OCI-LY1 (cell line): ENCODE measurements around the gene P2RY6.
A peak's percentile ranks its signal among the peaks of the same experiment; 100 is the strongest.

Source experiments
- H2AFZ ChIP-seq: fragments of 200-600 bp; sonication (generic), shearing (Covaris generic); 2 replicates; pipeline ENCODE4 v1.6.0; 2014; ENCODE audit warnings: antibody characterized with exemption, mild to moderate bottlenecking, low read length
- H3F3A ChIP-seq: fragments of 200-600 bp; sonication (generic), shearing (Covaris generic); 2 replicates; pipeline ENCODE4 v1.6.0; 2014; ENCODE audit warnings: mild to moderate bottlenecking, antibody characterized with exemption, low read length, moderate library complexity; ENCODE audit not compliant: insufficient read depth
- H3K27ac ChIP-seq: fragments of 200-600 bp; sonication (generic); 2 replicates; pipeline ENCODE4 v1.5.1; 2014; ENCODE audit warnings: low read length, mixed run types, mild to moderate bottlenecking, low read depth; ENCODE audit not compliant: poor library complexity, severe bottlenecking
- H3K27me3 ChIP-seq: fragments of 200-600 bp; sonication (generic); 2 replicates; pipeline ENCODE4 v1.6.0; 2014; ENCODE audit warnings: antibody characterized with exemption, mild to moderate bottlenecking, low read length, moderate library complexity; ENCODE audit not compliant: insufficient read depth
- H3K36me3 ChIP-seq: fragments of 200-600 bp; sonication (generic); 2 replicates; pipeline ENCODE4 v1.6.1; 2014; ENCODE audit warnings: mild to moderate bottlenecking, antibody characterized with exemption, low read length, moderate library complexity, mixed read lengths; ENCODE audit not compliant: insufficient read depth
- H3K4me1 ChIP-seq: fragments of 200-600 bp; sonication (generic); 2 replicates; pipeline ENCODE4 v1.5.1; 2014; ENCODE audit warnings: mild to moderate bottlenecking, low read length, moderate library complexity; ENCODE audit not compliant: insufficient read depth, severe bottlenecking
- H3K4me2 ChIP-seq: fragments of 200-600 bp; sonication (generic), shearing (Covaris generic); 2 replicates; pipeline ENCODE4 v1.6.1; 2014; ENCODE audit warnings: low read length
- H3K4me3 ChIP-seq: fragments of 200-600 bp; sonication (generic); 2 replicates; pipeline ENCODE4 v1.5.1; 2014; ENCODE audit warnings: low read length, low read depth, mild to moderate bottlenecking, mixed read lengths; ENCODE audit not compliant: poor library complexity, severe bottlenecking
- H3K79me2 ChIP-seq: fragments of 200-600 bp; shearing (Covaris generic); 2 replicates; pipeline ENCODE4 v1.6.1; 2016; ENCODE audit warnings: mixed run types, low read length, mixed read lengths; ENCODE audit not compliant: insufficient read depth
- H3K9ac ChIP-seq: fragments of 200-600 bp; sonication (generic), shearing (Covaris generic); 2 replicates; pipeline ENCODE4 v1.6.1; 2014; ENCODE audit warnings: mild to moderate bottlenecking, low read length, mixed read lengths
- H3K9me2 ChIP-seq: fragments of 200-600 bp; sonication (generic), shearing (Covaris generic); 2 replicates; pipeline ENCODE4 v1.6.1; 2014; ENCODE audit warnings: low read depth, mild to moderate bottlenecking, low read length, mixed read lengths
- H3K9me3 ChIP-seq: fragments of 200-600 bp; shearing (Covaris generic); 2 replicates; pipeline ENCODE4 v1.6.1; 2014; ENCODE audit warnings: low read length, mixed read lengths
- H4K20me1 ChIP-seq: fragments of 200-600 bp; sonication (generic), shearing (Covaris generic); 2 replicates; pipeline ENCODE4 v1.6.0; 2016; ENCODE audit warnings: mild to moderate bottlenecking, low read length; ENCODE audit not compliant: insufficient read depth
- CTCF ChIP-seq: fragments of 200-600 bp; sonication (generic), shearing (Covaris generic); IDR thresholded peaks from 2 replicates; pipeline ENCODE4 v1.5.1; 2017; ENCODE audit warnings: mild to moderate bottlenecking, antibody characterized with exemption, low read length, moderate library complexity, mixed read lengths
- EZH2 ChIP-seq: fragments of 200-600 bp; sonication (generic), shearing (Covaris generic); IDR thresholded peaks from 2 replicates; pipeline ENCODE4 v1.8.0; 2017; ENCODE audit warnings: borderline replicate concordance, mixed run types, mild to moderate bottlenecking, antibody characterized with exemption, low read length, moderate library complexity, mixed read lengths

The P2RY6 gene

GRCh38 chr11:73288192-73288872, 16.2 kb downstream of the P2RY6 start:
- Histone ChIP-seq H3K9me3 (no peaks in the 10 kb centered on the region), H3K36me3 (no peaks in the 10 kb centered on the region), H2AFZ (no peak overlapping the region), H3K4me2 (no peak overlapping the region), H3K27me3 (0 out of 2 replicates have a peak, but pooled peaks cover 4% of the 10 kb centered on the region), H4K20me1 (no peaks in the 10 kb centered on the region), H3K27ac (no peak overlapping the region), H3K79me2 (no peaks in the 10 kb centered on the region), H3K4me3 (no peak overlapping the region), H3K9ac (no peak overlapping the region), H3K9me2 (no peaks in the 10 kb centered on the region), H3F3A (no peaks in the 10 kb centered on the region), H3K4me1 (peaks cover 4% of the 10 kb centered on the region)
- TF ChIP-seq EZH2 (no peak), CTCF (no peak)

GRCh38 chr11:73288873-73289707, 17.0 kb downstream of the P2RY6 start:
- no peak overlapping the region for H3K9ac ChIP-seq
- H3K79me2 ChIP-seq, result no peaks in the 10 kb centered on the region
- no peak overlapping the region for H2AFZ ChIP-seq

GRCh38 chr11:73290536-73290935, 18.4 kb downstream of the P2RY6 start:
- Histone ChIP-seq H2AFZ (no peak overlapping the region), H3K27ac (no peak overlapping the region), H3K27me3 (0 out of 2 replicates have a peak, but pooled peaks cover 4% of the 10 kb centered on the region), H3F3A (no peaks in the 10 kb centered on the region), H3K9me3 (no peaks in the 10 kb centered on the region), H3K4me2 (no peak overlapping the region), H3K4me1 (peaks cover 4% of the 10 kb centered on the region), H3K79me2 (no peaks in the 10 kb centered on the region), H3K9ac (no peak overlapping the region), H3K4me3 (no peak overlapping the region), H3K36me3 (no peaks in the 10 kb centered on the region), H4K20me1 (no peaks in the 10 kb centered on the region), H3K9me2 (no peaks in the 10 kb centered on the region)
- TF ChIP-seq EZH2 (no peak), CTCF (no peak)

More at GRCh38 chr11:73288873-73289707, 17.0 kb downstream of the P2RY6 start:
- H3K27ac ChIP-seq, result no peak overlapping the region
- H4K20me1 ChIP-seq, result no peaks in the 10 kb centered on the region
- peaks cover 4% of the 10 kb centered on the region for H3K4me1 ChIP-seq
- H3K4me3 ChIP-seq, result no peak overlapping the region
- TF ChIP-seq EZH2 (no peak), CTCF (peak; percentile 93)
- H3K9me3 ChIP-seq, result no peaks in the 10 kb centered on the region
- H3F3A ChIP-seq, result no peaks in the 10 kb centered on the region
- H3K36me3 ChIP-seq, result no peaks in the 10 kb centered on the region
- H3K9me2 ChIP-seq, result no peaks in the 10 kb centered on the region
- H3K4me2 ChIP-seq, result peak overlapping the region; percentile 10; the same call in 1 of the 2 replicates
- H3K27me3 ChIP-seq, result 0 out of 2 replicates have a peak, but pooled peaks cover 4% of the 10 kb centered on the region
